Limb (tissue), 2 donors: Measurements from ENCODE around the gene APOBEC3A.
"Not testable (repeated sequence)": the region's sequence is repeated elsewhere in the genome, so short reads cannot be mapped to it uniquely, and the experiment has no call there.

Experiments
- DNase-seq, 2 donors: peaks; one replicate each; pipeline ENCODE4 v3.0.0-alpha.2; 2016; ENCODE audit errors: extremely low spot score in 2 of 2

Gene APOBEC3A

GRCh38 chr22:38943201-38943600 lies 14.2 kb upstream of the APOBEC3A start:
- DNase-seq, result no peak

GRCh38 chr22:38943882-38944281 lies 13.5 kb upstream of the APOBEC3A start:
- no peak for DNase-seq

- DNase-seq, result no peak
These were observed 12.8 kb upstream of the APOBEC3A start for GRCh38 chr22:38944653-38945052.

- DNase-seq, result not testable (repeated sequence)
These were observed 11.6 kb upstream of the APOBEC3A start for GRCh38 chr22:38945706-38946338.

- no peak for DNase-seq
These were observed 10.6 kb upstream of the APOBEC3A start for GRCh38 chr22:38946771-38947170.

- peak in 1 of 2 donors; percentile 22 for DNase-seq
These were observed 9.9 kb upstream of the APOBEC3A start for GRCh38 chr22:38947321-38948140.

- no peak for DNase-seq
These were observed 9.0 kb upstream of the APOBEC3A start for GRCh38 chr22:38948181-38948940.

- no peak for DNase-seq
These were observed 7.5 kb upstream of the APOBEC3A start for GRCh38 chr22:38949889-38950405.

- DNase-seq, result no peak
These were observed 6.7 kb upstream of the APOBEC3A start for GRCh38 chr22:38950527-38951295.

- no peak for DNase-seq
These were observed 5.7 kb upstream of the APOBEC3A start for GRCh38 chr22:38951734-38952133.

- DNase-seq, result no peak
These were observed 5.0 kb upstream of the APOBEC3A start for GRCh38 chr22:38952281-38952993.

- DNase-seq, result no peak
These were observed 4.3 kb upstream of the APOBEC3A start for GRCh38 chr22:38953091-38953490.

- no peak for DNase-seq
These were observed 3.6 kb upstream of the APOBEC3A start for GRCh38 chr22:38953577-38954413.

GRCh38 chr22:38954414-38955043 lies 2.9 kb upstream of the APOBEC3A start:
- no peak for DNase-seq

GRCh38 chr22:38955250-38955905 lies 2.0 kb upstream of the APOBEC3A start:
- no peak for DNase-seq

- DNase-seq, result no peak
These were observed 1.5 kb upstream of the APOBEC3A start for GRCh38 chr22:38955926-38956325.

- DNase-seq, result no peak
These were observed 858 bp upstream of the APOBEC3A start for GRCh38 chr22:38956551-38956950.

GRCh38 chr22:38957808-38958650 lies 620 bp downstream of the APOBEC3A start:
- no peak for DNase-seq
